H9 (cell line): ENCODE measurements around the gene ZNF354C. TPM values are rescaled to one million over a fixed set of nuclear protein-coding genes. Genes with fewer than 3 reads are reported as not detected.

Experiments
- DNase-seq: peaks from one replicate; pipeline ENCODE4 v3.0.0-alpha.2; 2017
- H2AFZ ChIP-seq: one replicate; pipeline ENCODE4 v1.6.1; 2013; ENCODE audit warnings: mild to moderate bottlenecking, low read length, control low read depth, moderate library complexity
- H2AK5ac ChIP-seq: 2 replicates; pipeline ENCODE4 v1.6.1; 2013; ENCODE audit warnings: low read length, control low read depth, mixed read lengths; ENCODE audit not compliant: insufficient read length
- H2BK120ac ChIP-seq: one replicate; pipeline ENCODE4 v1.6.1; 2013; ENCODE audit warnings: low read depth, mild to moderate bottlenecking, low read length, control low read depth, inconsistent platforms; ENCODE audit not compliant: poor library complexity, severe bottlenecking
- H2BK12ac ChIP-seq: 2 replicates; pipeline ENCODE4 v1.6.1; 2013; ENCODE audit warnings: low read length, control low read depth, mixed read lengths, low read depth; ENCODE audit not compliant: insufficient read length
- H2BK15ac ChIP-seq: 2 replicates; pipeline ENCODE4 v1.6.1; 2013; ENCODE audit warnings: low read depth, low read length, control low read depth
- H2BK20ac ChIP-seq: one replicate; pipeline ENCODE4 v1.6.1; 2013; ENCODE audit warnings: low read depth, mild to moderate bottlenecking, low read length, control low read depth, inconsistent platforms; ENCODE audit not compliant: poor library complexity, severe bottlenecking
- H2BK5ac ChIP-seq: 2 replicates; pipeline ENCODE4 v1.6.1; 2013; ENCODE audit warnings: low read length, control low read depth, mixed read lengths; ENCODE audit not compliant: insufficient read length
- H3K14ac ChIP-seq: 2 replicates; pipeline ENCODE4 v1.6.1; 2013; ENCODE audit warnings: low read length, control low read depth; ENCODE audit not compliant: insufficient read depth
- H3K18ac ChIP-seq: 2 replicates; pipeline ENCODE4 v1.6.1; 2013; ENCODE audit warnings: low read depth, mild to moderate bottlenecking, mixed read lengths, low read length, control low read depth; ENCODE audit not compliant: insufficient read length
- H3K23ac ChIP-seq: 2 replicates; pipeline ENCODE4 v1.6.1; 2013; ENCODE audit warnings: low read length, control low read depth, mixed read lengths, low read depth; ENCODE audit not compliant: insufficient read length
- H3K23me2 ChIP-seq: 2 replicates; pipeline ENCODE4 v1.6.1; 2013; ENCODE audit warnings: low read depth, mild to moderate bottlenecking, mixed read lengths, low read length, control low read depth; ENCODE audit not compliant: insufficient read length, poor library complexity, severe bottlenecking
- H3K27ac ChIP-seq: 2 replicates; pipeline ENCODE4 v1.5.1; 2013; ENCODE audit warnings: low read length, control low read depth, mixed read lengths, low read depth; ENCODE audit not compliant: insufficient read length
- H3K27me3 ChIP-seq: 2 replicates; pipeline ENCODE4 v1.6.1; 2013; ENCODE audit warnings: low read length, control low read depth, inconsistent platforms; ENCODE audit not compliant: insufficient read depth
- H3K4ac ChIP-seq: 2 replicates; pipeline ENCODE4 v1.6.1; 2013; ENCODE audit warnings: low read depth, mild to moderate bottlenecking, control low read depth, inconsistent platforms, low read length, moderate library complexity
- H3K4me1 ChIP-seq: 2 replicates; pipeline ENCODE4 v1.6.1; 2013; ENCODE audit warnings: low read length, control low read depth, inconsistent platforms; ENCODE audit not compliant: insufficient read depth
- H3K4me2 ChIP-seq: 2 replicates; pipeline ENCODE4 v1.6.1; 2013; ENCODE audit warnings: low read length, control low read depth, mixed read lengths; ENCODE audit not compliant: insufficient read length, insufficient read depth
- H3K56ac ChIP-seq: 2 replicates; pipeline ENCODE4 v1.6.1; 2013; ENCODE audit warnings: low read depth, mild to moderate bottlenecking, mixed read lengths, low read length, control low read depth; ENCODE audit not compliant: insufficient read length
- H3K79me1 ChIP-seq: 2 replicates; pipeline ENCODE4 v1.6.1; 2013; ENCODE audit warnings: low read depth, mild to moderate bottlenecking, moderate library complexity, low read length, control low read depth, inconsistent platforms; ENCODE audit not compliant: insufficient read depth, poor library complexity, severe bottlenecking
- H3K79me2 ChIP-seq: 2 replicates; pipeline ENCODE4 v1.6.1; 2013; ENCODE audit warnings: low read length, control low read depth, inconsistent platforms; ENCODE audit not compliant: insufficient read depth
- H3K9ac ChIP-seq: 2 replicates; pipeline ENCODE4 v1.6.1; 2013; ENCODE audit warnings: low read length, control low read depth, mixed read lengths; ENCODE audit not compliant: insufficient read length; ENCODE audit errors: extremely low read depth
- H3K9me3 ChIP-seq: one replicate; pipeline ENCODE4 v1.6.1; 2013; ENCODE audit warnings: low read depth, low read length, inconsistent platforms; ENCODE audit not compliant: control insufficient read depth
- H3T11ph ChIP-seq: one replicate; pipeline ENCODE4 v1.6.1; 2013; ENCODE audit warnings: mild to moderate bottlenecking, low read length, control low read depth, inconsistent platforms
- H4K20me1 ChIP-seq: one replicate; pipeline ENCODE4 v1.6.1; 2013; ENCODE audit not compliant: control insufficient read depth, insufficient read length, insufficient read depth
- H4K5ac ChIP-seq: 2 replicates; pipeline ENCODE4 v1.6.1; 2013; ENCODE audit warnings: low read depth, mild to moderate bottlenecking, mixed read lengths, low read length, control low read depth; ENCODE audit not compliant: insufficient read length
- H4K8ac ChIP-seq: replicated peaks from 2 replicates; pipeline ENCODE4 v1.6.1; 2013; ENCODE audit warnings: low read length, control low read depth, mixed read lengths, low read depth; ENCODE audit not compliant: insufficient read length
- H4K91ac ChIP-seq: 2 replicates; pipeline ENCODE4 v1.6.1; 2013; ENCODE audit warnings: low read depth, mild to moderate bottlenecking, moderate library complexity, mixed read lengths, low read length, control low read depth; ENCODE audit not compliant: insufficient read length
- H3K27ac Mint-ChIP-seq, 3 experiments: 2 replicates in 2 of 3; 3 replicates in 1 of 3; pipeline ENCODE4 v1.8.0; 2020 to 2021; ENCODE audit warnings: mixed read lengths in 3 of 3, mild to moderate bottlenecking in 1 of 3, moderate library complexity in 1 of 3
- H3K27me3 Mint-ChIP-seq: 2 replicates; pipeline ENCODE4 v1.8.0; 2021; ENCODE audit warnings: low read depth, mild to moderate bottlenecking, moderate library complexity, mixed read lengths
- H3K36me3 Mint-ChIP-seq, 3 experiments: 2 replicates in 2 of 3; 3 replicates in 1 of 3; pipeline ENCODE4 v1.8.0; 2020 to 2021; ENCODE audit warnings: low read depth in 3 of 3, mixed read lengths in 3 of 3; ENCODE audit not compliant: insufficient read depth in 1 of 3
- H3K4me1 Mint-ChIP-seq, 2 experiments: 2 replicates each; pipeline ENCODE4 v1.8.0; 2020; ENCODE audit warnings: mixed read lengths in 2 of 2
- H3K4me3 Mint-ChIP-seq, 2 experiments: 2 replicates in 1 of 2; 3 replicates in 1 of 2; pipeline ENCODE4 v1.8.0; 2020 to 2021; ENCODE audit warnings: mild to moderate bottlenecking in 2 of 2, mixed read lengths in 2 of 2, moderate library complexity in 1 of 2
- H3K9me3 Mint-ChIP-seq, 2 experiments: 2 replicates in 1 of 2; 3 replicates in 1 of 2; pipeline ENCODE4 v1.8.0; 2020; ENCODE audit warnings: mild to moderate bottlenecking in 2 of 2, mixed read lengths in 2 of 2, moderate library complexity in 1 of 2
- CTCF ChIP-seq: fragments of 200-600 bp; sonication (generic); conservative IDR thresholded peaks from 3 replicates; pipeline ENCODE4 v1.8.0; 2021; ENCODE audit warnings: antibody characterized with exemption, mild to moderate bottlenecking
- WGBS: extraction: QIAGEN DNeasy Blood & Tissue Kit; methylation state at CpG from one replicate; pipeline ENCODE4 v1.1.7; 2013; ENCODE audit warnings: missing lambda C conversion rate, low lambda C conversion rate, mixed read lengths; ENCODE audit not compliant: insufficient read length; ENCODE audit errors: extremely low coverage; 5-methylcytosine and 5-hydroxymethylcytosine counted together
- total RNA-seq: library from RNA; stranded (reverse); gene quantifications from 2 replicates; pipeline ENCODE4 v1.2.1, GENCODE V29; 2021

Gene ZNF354C
- total RNA-seq, 1 experiment from 2014 or later: 5.4 TPM

- peaks cover 0 to 7% (median 0%) of the 10 kb centered on the region in 3 experiments; a peak in 4 of 7 replicates for H3K36me3 Mint-ChIP-seq
- WGBS: no CpG with 5 or more reads among the region's 25 CpGs
Measured at GRCh38 chr5:179121667-179122111, 61.5 kb downstream of the ZNF354C start.

More at GRCh38 chr5:179121667-179122111, 61.5 kb downstream of the ZNF354C start:
- H3K23me2 ChIP-seq: no peaks in the 10 kb centered on the region
- DNase-seq: no peak
- no peak for TF ChIP-seq CTCF
- no peaks in the 10 kb centered on the region for H3K4me1 ChIP-seq
- H3K27ac ChIP-seq: no peak overlapping the region
- H2BK12ac ChIP-seq: no peak overlapping the region
- no peak overlapping the region for H2BK15ac ChIP-seq
- H3K14ac ChIP-seq: no peak overlapping the region
- H4K91ac ChIP-seq: no peak overlapping the region
- no peak overlapping the region for H2AFZ ChIP-seq
- no peak overlapping the region for H3K18ac ChIP-seq
- H3K79me1 ChIP-seq: no peaks in the 10 kb centered on the region
- peaks cover 4% of the 10 kb centered on the region for H3K9me3 ChIP-seq
- H3K27me3 ChIP-seq: no peaks in the 10 kb centered on the region
- no peak overlapping the region for H3K4ac ChIP-seq
- Mint-ChIP-seq H3K4me3 (no peak overlapping the region), H3K27me3 (no peaks in the 10 kb centered on the region), H3K4me1 (no peaks in the 10 kb centered on the region), H3K9me3 (peaks cover 36 to 82% of the 10 kb centered on the region in 2 experiments), H3K27ac (no peak overlapping the region)
- no peak overlapping the region for H2AK5ac ChIP-seq
- H3K9ac ChIP-seq: no peak overlapping the region
- no peak overlapping the region for H3K4me2 ChIP-seq
- no peaks in the 10 kb centered on the region for H4K20me1 ChIP-seq
- no peaks in the 10 kb centered on the region for H3K79me2 ChIP-seq
- H2BK5ac ChIP-seq: no peak overlapping the region
- no peak overlapping the region for H4K5ac ChIP-seq
- no peak overlapping the region for H4K8ac ChIP-seq
- no peak overlapping the region for H3T11ph ChIP-seq
- H3K56ac ChIP-seq: no peak overlapping the region
- H3K23ac ChIP-seq: no peak overlapping the region
- no peak overlapping the region for H2BK20ac ChIP-seq
- no peak overlapping the region for H2BK120ac ChIP-seq
